Occipital lobe (tissue), 2 donors: ENCODE results near the gene ATP2A3. TPM values are rescaled to one million over a fixed set of nuclear protein-coding genes. Genes with fewer than 3 reads are reported as not detected.
"Not testable (repeated sequence)": the region's sequence is repeated elsewhere in the genome, so short reads cannot be mapped to it uniquely, and the experiment has no call there.

Source experiments
- DNase-seq: peaks from one replicate; lab custom pipeline; 2025; lab: John Stamatoyannopoulos, UW
- total RNA-seq: library from RNA; depleted of rRNA; stranded (reverse); fragments of >200 nt; gene quantifications from one replicate; pipeline ENCODE4 v1.2.3, GENCODE V29; 2014

Gene ATP2A3
- total RNA-seq, 1 donor from 2014 or later, result 1.2 TPM

GRCh38 chr17:3956327-3956957, 7.8 kb downstream of the ATP2A3 start:
- DNase-seq, result no peak

DNA sequence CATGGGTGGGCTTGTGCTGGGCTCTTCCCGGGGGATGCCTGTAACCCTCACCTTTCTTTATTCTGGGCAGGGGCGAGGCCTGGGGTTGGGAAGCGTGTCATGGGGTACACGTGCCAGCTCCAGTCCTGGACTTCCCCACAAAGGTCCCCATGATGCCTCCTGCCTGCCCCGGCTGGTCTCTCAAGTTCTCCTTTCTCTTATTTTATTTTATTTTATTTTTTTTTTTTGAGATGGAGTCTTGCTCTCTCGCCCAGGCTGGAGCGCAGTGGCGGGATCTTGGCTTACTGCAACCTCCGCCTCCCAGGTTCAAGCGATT, 8.6 kb downstream of the ATP2A3 start:
- DNase-seq, result no peak

GRCh38 chr17:3954976-3955672, 9.1 kb downstream of the ATP2A3 start:
- no peak for DNase-seq

GRCh38 chr17:3954086-3954485, 10.2 kb downstream of the ATP2A3 start:
- DNase-seq, result no peak

- no peak for DNase-seq
Measured at GRCh38 chr17:3953542-3953941, 10.7 kb downstream of the ATP2A3 start.

DNA sequence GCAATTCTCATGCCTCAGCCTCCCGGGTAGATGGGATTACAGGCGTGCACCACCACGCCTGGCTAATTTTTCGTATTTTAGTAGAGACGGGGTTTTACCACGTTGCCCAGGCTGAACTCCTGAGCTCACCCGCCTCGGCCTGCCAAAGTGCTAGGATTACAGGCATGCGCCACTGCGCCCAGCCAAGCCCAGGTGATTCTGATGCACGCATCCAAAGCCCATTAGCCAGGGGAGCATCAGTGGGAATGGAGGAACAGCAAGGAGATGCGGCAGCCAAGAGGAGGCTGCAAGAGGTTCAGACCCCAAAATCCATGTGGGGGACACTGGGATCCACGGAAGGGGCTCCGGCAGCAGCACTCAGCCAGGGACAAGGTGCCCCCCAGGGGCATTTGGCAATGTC, 12.1 kb downstream of the ATP2A3 start:
- DNase-seq, result no peak

- DNase-seq, result no peak
Measured at GRCh38 chr17:3951420-3951819, 12.8 kb downstream of the ATP2A3 start.

- no peak for DNase-seq
Measured at GRCh38 chr17:3951003-3951402, 13.2 kb downstream of the ATP2A3 start.

DNA sequence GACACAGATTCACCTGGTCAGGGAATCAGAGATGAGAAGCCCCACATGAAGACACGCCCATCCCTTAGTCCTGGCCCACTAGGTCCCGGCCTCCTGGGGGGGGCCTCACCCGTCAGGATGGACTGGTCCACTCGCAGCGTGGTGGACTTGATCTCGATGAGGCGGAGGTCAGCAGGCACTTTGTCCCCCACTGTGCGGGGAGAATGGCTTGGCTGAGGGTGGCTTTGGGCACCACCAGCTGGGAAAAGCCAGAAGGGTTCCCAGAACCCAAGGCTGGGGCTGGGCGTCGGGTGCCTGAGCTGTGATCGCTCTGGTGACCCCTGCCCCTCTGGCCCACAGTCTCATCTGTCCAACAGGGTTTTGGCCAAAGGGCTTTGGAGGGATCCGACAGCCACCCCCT, 13.7 kb downstream of the ATP2A3 start:
- no peak for DNase-seq

DNA sequence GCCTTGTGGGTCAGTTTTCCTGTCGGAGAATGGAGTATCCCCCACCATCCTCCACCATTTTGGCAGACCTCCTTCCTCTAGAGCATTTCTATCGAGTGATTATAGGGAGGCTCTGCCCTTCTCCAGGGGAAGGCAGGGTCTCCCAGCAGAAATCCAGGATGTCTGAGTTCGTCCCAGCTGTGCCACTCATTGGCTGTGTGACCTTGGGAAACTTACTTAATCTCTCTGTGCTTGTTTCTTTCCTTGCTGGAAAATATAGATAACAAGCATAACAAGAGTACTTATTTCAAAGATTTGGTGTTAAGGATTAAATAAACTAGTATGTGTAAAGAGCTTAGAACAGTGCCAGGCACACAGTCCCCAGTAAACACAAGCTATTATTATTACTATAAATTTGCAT, 14.8 kb downstream of the ATP2A3 start:
- no peak for DNase-seq

DNA sequence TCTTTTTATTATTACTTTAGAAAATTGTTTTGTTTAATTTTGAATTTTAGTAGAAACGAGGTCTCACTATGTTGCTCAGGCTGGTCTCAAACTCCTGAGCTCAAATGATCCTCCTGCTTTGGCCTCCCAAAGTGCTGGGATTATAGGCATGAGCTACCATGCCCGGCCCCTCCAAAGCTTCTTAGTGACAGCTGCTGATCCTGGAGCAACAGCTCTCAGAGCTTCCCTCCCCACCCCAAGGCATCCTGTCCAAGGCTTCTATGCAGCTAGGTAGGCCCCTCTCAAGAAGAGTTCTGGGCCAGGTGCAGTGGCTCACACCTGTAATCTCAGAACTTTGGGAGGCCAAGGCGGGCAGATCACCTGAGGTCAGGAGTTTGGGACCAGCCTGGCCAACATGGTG, 15.7 kb downstream of the ATP2A3 start:
- DNase-seq, result not testable (repeated sequence)

- DNase-seq, result no peak
Measured at GRCh38 chr17:3947318-3947810, 16.9 kb downstream of the ATP2A3 start.

GRCh38 chr17:3946711-3947235, 17.5 kb downstream of the ATP2A3 start:
- DNase-seq, result no peak

GRCh38 chr17:3944485-3945388, 19.5 kb downstream of the ATP2A3 start:
- no peak for DNase-seq

DNA sequence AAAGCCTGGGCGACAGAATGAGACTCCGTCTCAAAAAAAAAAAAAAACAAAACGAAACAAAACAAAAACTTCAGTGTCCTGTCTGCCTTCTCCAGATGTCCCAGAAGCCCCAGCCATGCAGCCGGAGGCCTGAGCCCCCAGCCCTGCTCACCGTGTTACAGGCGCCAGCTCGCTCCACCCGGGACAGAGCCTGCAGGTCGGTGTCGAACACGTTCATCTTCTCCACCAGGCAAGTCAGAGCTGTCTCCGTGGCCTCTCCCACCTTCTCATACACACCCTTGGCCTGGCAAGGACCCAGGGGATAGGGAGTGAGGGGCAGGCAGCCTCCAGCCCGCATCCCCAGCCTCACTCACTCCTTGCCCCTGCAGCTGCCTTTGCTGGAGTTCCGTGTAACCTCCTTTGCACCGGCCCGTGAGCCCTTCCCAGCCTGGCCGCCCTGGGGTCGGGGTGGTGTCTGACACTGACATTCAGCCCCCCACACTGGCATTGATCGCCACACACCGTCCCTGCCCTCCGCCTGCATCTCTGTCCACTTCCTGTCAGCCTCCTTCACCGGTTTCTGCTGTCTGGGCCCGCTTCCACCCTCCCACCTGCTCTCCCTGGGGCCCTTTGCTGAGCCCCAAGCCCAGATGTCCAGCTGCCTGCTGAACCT, 20.9 kb downstream of the ATP2A3 start:
- DNase-seq, result no peak

- DNase-seq, result no peak
Measured at GRCh38 chr17:3940965-3941698, 23.1 kb downstream of the ATP2A3 start.

DNA sequence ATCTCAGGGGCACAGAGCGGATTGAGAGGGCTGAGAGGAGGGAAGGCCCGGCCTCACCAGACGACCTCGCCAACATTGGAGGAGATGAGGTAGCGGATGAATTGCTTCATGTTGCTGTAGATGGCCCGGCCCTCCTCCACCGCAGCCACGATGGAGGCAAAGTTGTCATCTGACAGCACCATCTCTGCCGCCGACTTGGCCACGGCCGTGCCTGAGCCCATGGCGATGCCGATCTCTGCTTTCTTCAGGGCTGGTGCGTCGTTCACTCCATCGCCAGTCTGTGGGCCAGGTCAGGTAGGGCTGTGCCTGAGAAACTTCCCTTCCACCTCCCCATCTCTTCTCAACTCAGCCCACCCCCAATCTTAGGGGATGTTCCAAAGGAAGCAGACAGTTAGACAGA, 26.9 kb downstream of the ATP2A3 start:
- DNase-seq, result no peak

DNA sequence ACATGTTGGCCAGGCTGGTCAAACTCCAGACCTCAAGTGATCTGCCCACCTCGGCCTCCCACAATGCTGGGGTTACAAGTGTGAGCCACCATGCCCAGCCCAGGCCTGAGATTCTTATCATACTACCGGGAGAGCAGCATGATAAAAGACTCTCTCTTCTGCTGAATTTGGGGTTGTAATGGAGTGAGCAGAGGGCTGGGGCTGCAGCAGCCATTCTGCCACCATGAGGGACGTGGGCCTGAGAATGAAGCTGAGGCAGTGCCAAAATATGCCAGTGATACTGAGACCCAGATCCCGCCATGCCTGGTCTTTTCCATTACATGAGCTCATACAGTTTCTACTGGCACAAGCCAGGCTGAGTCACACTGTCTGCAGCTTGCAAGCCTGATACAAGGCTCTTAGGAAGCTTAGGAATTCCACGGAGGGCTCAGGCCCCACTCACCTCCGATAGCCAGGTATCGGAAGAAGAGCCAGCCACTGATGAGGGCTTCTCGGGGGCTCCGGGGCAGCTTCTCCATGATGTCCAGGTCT, 28.3 kb downstream of the ATP2A3 start:
- no peak for DNase-seq

DNA sequence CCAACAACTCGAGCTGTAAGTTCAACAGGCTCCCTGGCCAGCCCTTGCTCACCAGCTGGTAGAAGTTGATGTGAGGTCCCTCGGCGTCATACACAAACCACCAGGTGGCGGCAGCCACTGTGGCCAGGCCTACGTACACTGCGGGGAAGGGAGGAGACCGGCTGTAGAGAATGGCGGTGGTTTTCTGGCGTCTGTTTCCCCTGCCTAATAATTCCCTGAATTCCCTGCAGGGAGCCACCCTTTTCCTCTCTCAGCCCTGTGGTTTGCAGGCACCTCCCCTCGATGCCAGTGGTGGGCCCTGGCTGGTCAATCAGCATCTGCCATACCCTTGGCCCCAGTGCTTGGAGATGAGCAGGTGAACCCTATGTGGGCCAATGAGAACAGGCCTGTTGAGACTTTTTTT, 29.1 kb downstream of the ATP2A3 start:
- DNase-seq, result no peak

- no peak for DNase-seq
Measured at GRCh38 chr17:3929764-3930163, 34.5 kb downstream of the ATP2A3 start.

DNA sequence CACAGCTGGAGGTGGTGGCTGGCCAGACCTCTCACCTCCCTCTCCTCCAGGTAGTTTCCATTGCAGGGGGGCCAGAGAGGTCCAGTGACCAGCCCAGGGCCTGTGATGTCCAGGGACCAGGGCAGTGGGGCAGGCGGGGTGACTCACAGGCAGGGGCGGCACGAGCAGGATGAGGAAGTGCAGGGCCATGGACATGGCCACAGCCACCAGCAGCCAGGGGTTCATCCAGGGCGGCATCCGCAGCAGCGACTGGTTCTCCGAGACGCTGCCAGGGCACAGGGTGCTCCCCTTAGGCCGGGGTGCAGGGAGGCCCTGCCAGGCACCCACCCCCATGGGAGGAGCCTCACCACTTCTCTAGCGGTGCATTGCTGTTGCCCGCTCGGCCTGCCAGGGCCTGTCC, 35.1 kb downstream of the ATP2A3 start:
- DNase-seq, result no peak
